Uterus (tissue), 4 donors: ENCODE results near the gene CELF4. TPM values are rescaled to one million over a fixed set of nuclear protein-coding genes. Genes with fewer than 3 reads are reported as not detected.

Experiments
- DNase-seq, 2 donors: peaks; one replicate each; pipeline ENCODE4 v3.0.0-alpha.2; 2019 to 2020
- H3K27ac ChIP-seq, 2 donors: fragments of 200-600 bp; sonication (generic); 1 replicate in 1 of 2; 2 replicates in 1 of 2; pipeline ENCODE4 v1.5.1; 2016 to 2018
- H3K27me3 ChIP-seq, 2 donors: fragments of 200-600 bp; sonication (generic); one replicate each; pipeline ENCODE4 v1.5.1; 2018 to 2019; ENCODE audit warnings: control low read depth in 1 of 2
- H3K36me3 ChIP-seq, 2 donors: fragments of 200-600 bp; sonication (generic); one replicate each; pipeline ENCODE4 v1.5.1; 2019; ENCODE audit warnings: control low read depth in 1 of 2
- H3K4me1 ChIP-seq, 2 donors: fragments of 200-600 bp; sonication (generic); one replicate each; pipeline ENCODE4 v1.5.1; 2018 to 2019; ENCODE audit warnings: control low read depth in 1 of 2
- H3K4me3 ChIP-seq, 2 donors: fragments of 200-600 bp; sonication (generic); 1 replicate in 1 of 2; 2 replicates in 1 of 2; pipeline ENCODE4 v1.5.1; 2018 to 2019; ENCODE audit warnings: mild to moderate bottlenecking in 1 of 2
- H3K9me3 ChIP-seq, 2 donors: fragments of 200-600 bp; sonication (generic); one replicate each; pipeline ENCODE4 v1.5.1; 2019; ENCODE audit warnings: control low read depth in 1 of 2
- CTCF ChIP-seq, 4 experiments: fragments of 200-600 bp in 2 of 4; fragments of 450-650 bp in 2 of 4; sonication (generic) in 2 of 4; IDR thresholded peaks; one replicate each; pipeline ENCODE4 v1.5.1; 2016 to 2019; ENCODE audit warnings: antibody characterized with exemption in 4 of 4, mild to moderate bottlenecking in 2 of 4, moderate library complexity in 1 of 4
- POLR2A ChIP-seq, 2 donors: fragments of 450-650 bp; IDR thresholded peaks; one replicate each; pipeline ENCODE4 v1.6.1; 2016; ENCODE audit warnings: antibody characterized with exemption in 2 of 2, mild to moderate bottlenecking in 1 of 2, moderate library complexity in 1 of 2
- intact Hi-C: fragments of 100-400 bp; cut with DNase I; formaldehyde crosslinking; loops from one replicate; pipeline ENCODE4 v1.15.1; 2023; ENCODE audit warnings: low total_unique reads
- total RNA-seq, 4 donors: library from RNA; depleted of rRNA in 3 of 4; stranded (reverse); fragments of >200 nt in 3 of 4; gene quantifications; one replicate each; pipeline versions ENCODE4 v1.1.0 to v1.2.4, GENCODE V29; 2014 to 2023
- donor health status: DM: yes; HTN: yes; CAD: no.

CELF4 gene
- total RNA-seq, 4 donors from 2014 or later, result 0.18 to 1.7 TPM; not detected in 2

DNA sequence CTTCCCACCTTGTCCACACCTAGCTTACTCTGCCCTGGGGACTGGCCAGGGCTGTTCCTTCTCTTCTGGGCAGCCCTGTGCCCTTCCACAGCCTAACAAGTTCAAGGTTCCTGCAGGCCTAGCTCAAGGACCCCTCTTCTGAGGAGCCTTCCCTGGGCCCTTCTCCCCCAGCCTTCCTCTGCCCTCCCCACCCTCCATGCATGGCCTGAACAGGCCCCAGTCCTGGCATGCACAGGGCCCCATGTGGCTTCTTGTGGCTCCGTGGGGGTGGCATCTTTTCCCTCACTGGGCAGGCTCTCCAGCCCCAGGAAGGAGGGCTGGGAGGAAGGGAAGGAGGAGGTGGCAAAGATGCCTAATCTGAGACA is 162.9 kb downstream of the CELF4 start:
- H3K9me3 ChIP-seq, result no peaks in the 10 kb centered on the region
- no peaks in the 10 kb centered on the region for H3K27me3 ChIP-seq
- H3K4me3 ChIP-seq, result no peak overlapping the region
- DNase-seq, result no peak
- intact Hi-C loops, result no loop called here
- H3K4me1 ChIP-seq, result no peaks in the 10 kb centered on the region
- no peaks in the 10 kb centered on the region for H3K36me3 ChIP-seq
- H3K27ac ChIP-seq, result no peak overlapping the region
- TF ChIP-seq POLR2A (IDR thresholded peaks at IDR 0.05), result no peak
- TF ChIP-seq CTCF (IDR thresholded peaks at IDR 0.05), result no peak

GRCh38 chr18:37400802-37401201 is 164.8 kb downstream of the CELF4 start:
- Histone ChIP-seq H3K9me3 (no peaks in the 10 kb centered on the region), H3K4me3 (no peak overlapping the region), H3K27me3 (no peaks in the 10 kb centered on the region), H3K27ac (no peak overlapping the region), H3K36me3 (no peaks in the 10 kb centered on the region), H3K4me1 (no peaks in the 10 kb centered on the region)
- intact Hi-C loops, result no loop called here
- no peak for DNase-seq
- no peak for TF ChIP-seq POLR2A (IDR thresholded peaks at IDR 0.05)
- TF ChIP-seq CTCF (IDR thresholded peaks at IDR 0.05), result no peak

GRCh38 chr18:37398248-37398920 is 167.2 kb downstream of the CELF4 start:
- Histone ChIP-seq H3K4me1 (no peaks in the 10 kb centered on the region), H3K36me3 (no peaks in the 10 kb centered on the region), H3K27ac (no peak overlapping the region), H3K27me3 (no peaks in the 10 kb centered on the region), H3K9me3 (no peaks in the 10 kb centered on the region), H3K4me3 (no peak overlapping the region)
- no peak for DNase-seq
- intact Hi-C loops, result no loop called here
- TF ChIP-seq CTCF (IDR thresholded peaks at IDR 0.05), result no peak
- TF ChIP-seq POLR2A (IDR thresholded peaks at IDR 0.05), result no peak

- Histone ChIP-seq H3K27me3 (no peaks in the 10 kb centered on the region), H3K36me3 (no peaks in the 10 kb centered on the region), H3K9me3 (no peaks in the 10 kb centered on the region), H3K4me3 (no peak overlapping the region), H3K4me1 (no peaks in the 10 kb centered on the region), H3K27ac (no peak overlapping the region)
- no peak for DNase-seq
- intact Hi-C loops, result no loop called here
- TF ChIP-seq POLR2A (IDR thresholded peaks at IDR 0.05) (no peak), CTCF (IDR thresholded peaks at IDR 0.05) (no peak)
Measured at GRCh38 chr18:37397814-37398213, 167.8 kb downstream of the CELF4 start.

- no peaks in the 10 kb centered on the region for H3K4me1 ChIP-seq
- no peaks in the 10 kb centered on the region for H3K36me3 ChIP-seq
- intact Hi-C loops, result no loop called here
- no peaks in the 10 kb centered on the region for H3K9me3 ChIP-seq
- H3K27me3 ChIP-seq, result no peaks in the 10 kb centered on the region
- H3K27ac ChIP-seq, result no peak overlapping the region
- H3K4me3 ChIP-seq, result no peak overlapping the region
- DNase-seq, result no peak
- TF ChIP-seq CTCF (IDR thresholded peaks at IDR 0.05) (no peak), POLR2A (IDR thresholded peaks at IDR 0.05) (no peak)
Measured at GRCh38 chr18:37396971-37397720, 168.5 kb downstream of the CELF4 start.
